Heart right ventricle (tissue), 16 donors: Measurements from ENCODE around the gene PGBD2. TPM values are rescaled to one million over a fixed set of nuclear protein-coding genes. Genes with fewer than 3 reads are reported as not detected.
"Not testable (repeated sequence)": the region's sequence is repeated elsewhere in the genome, so short reads cannot be mapped to it uniquely, and the experiment has no call there.

Experiments used
- ATAC-seq, 8 donors: fragments of 200-7000 bp; cut with Tn5 transposase; one replicate each; pipeline ENCODE4 v1.9.1; 2020; ENCODE audit warnings: mild to moderate bottlenecking in 8 of 8, moderate library complexity in 8 of 8, moderate number of reproducible peaks in 1 of 8
- DNase-seq, 2 donors: peaks; one replicate each; pipeline ENCODE4 v3.0.0-alpha.2; 2020
- H3K27ac ChIP-seq, 10 donors: fragments of 200-600 bp; sonication (generic) in 2 of 10; one replicate each; pipeline versions ENCODE4 v1.5.0 to v1.8.0; 2020 to 2022; ENCODE audit warnings: mild to moderate bottlenecking in 3 of 10
- H3K27me3 ChIP-seq, 7 donors: fragments of 200-600 bp; one replicate each; pipeline ENCODE4 v1.8.0; 2021 to 2022; ENCODE audit warnings: mild to moderate bottlenecking in 2 of 7
- H3K36me3 ChIP-seq, 9 donors: fragments of 200-600 bp; sonication (generic) in 1 of 9; one replicate each; pipeline versions ENCODE4 v1.5.0 to v1.8.0; 2020 to 2022; ENCODE audit warnings: mild to moderate bottlenecking in 2 of 9
- H3K4me1 ChIP-seq, 9 donors: fragments of 200-600 bp; sonication (generic) in 1 of 9; one replicate each; pipeline versions ENCODE4 v1.5.0 to v1.8.0; 2020 to 2022; ENCODE audit warnings: mild to moderate bottlenecking in 4 of 9
- H3K4me3 ChIP-seq, 10 donors: fragments of 200-600 bp; sonication (generic) in 2 of 10; one replicate each; pipeline versions ENCODE4 v1.5.0 to v1.8.0; 2020 to 2022; ENCODE audit warnings: mild to moderate bottlenecking in 7 of 10, moderate library complexity in 2 of 10
- H3K9me3 ChIP-seq, 11 donors: fragments of 200-600 bp in 10 of 11; sonication (generic) in 2 of 11; one replicate each; pipeline versions ENCODE4 v1.5.0 to v1.8.0; 2013 to 2022; ENCODE audit warnings: mild to moderate bottlenecking in 2 of 11, control low read depth in 1 of 11, moderate library complexity in 1 of 11
- WGBS, 2 donors: extraction: QIAGEN DNeasy Blood & Tissue Kit; methylation state at CpG; one replicate each; pipeline ENCODE4 v1.1.7; 2013; ENCODE audit warnings: inconsistent platforms in 1 of 2; 5-methylcytosine and 5-hydroxymethylcytosine counted together
- intact Hi-C, 10 donors: fragments of 100-400 bp; cut with DNase I; formaldehyde crosslinking; loops; one replicate each; pipeline versions ENCODE4 v1.11.1 to v1.14.2; 2022
- polyA plus RNA-seq, 2 donors: library from polyadenylated mRNA; stranded (reverse); fragments of 200-250 nt; gene quantifications; one replicate each; pipeline ENCODE4 v1.2.3, GENCODE V29; 2013
- total RNA-seq, 10 donors: library from RNA; stranded (reverse); fragmentation: NEBNext Ultra II Directional in 3 of 10; extraction: Animal tissue kit (Norgen Biotek cat#: 25700) in 3 of 10; gene quantifications; one replicate each; pipeline versions ENCODE4 v1.2.1 to v1.2.4, GENCODE V29; 2021 to 2023
- TF ChIP-seq, protein P1 (sequence below), 9 donors: fragments of 200-600 bp; sonication (generic) in 2 of 9; IDR thresholded peaks; one replicate each; pipeline versions ENCODE4 v1.5.0 to v1.8.0; 2021 to 2022; ENCODE audit warnings: antibody characterized with exemption in 9 of 9, mild to moderate bottlenecking in 5 of 9, moderate library complexity in 1 of 9
- donor health status: Arrhythmogenic right ventricular cardiomyopathy.
- donor health status: ischemic (EF 13 %, LVEDD 7.1; RV severe dilation, severe dysfunction).
- donor health status: healthy with polysubstance abuse.
- donor health status: DM: no; HTN: yes; CAD: no.
- donor health status: DM: no; HTN: no; CAD: no.
- donor health status: ischemic (EF 25% LVEDD 6.9; RV normal size, moderate dysfunction).
- donor health status: ischemic (EF 25% LVEDD 5.7; RV mildly dilated, moderate dysfunction).
- donor health status: healthy.
- donor health status: DM: yes; HTN: yes; CAD: no.
- donor health status: Ischemic cardiomyopathy.
- donor health status: ischemic (EF 35%, LVEDD 5.7; RV mildly dilated, moderate dysfunction).
- donor health status: nonischemic (EF 11% LVEDD 7.7; RV severe dilation, severe dysfunction).
- donor health status: DM: yes; HTN: yes; CAD: no.
- donor health status: PGD.
- donor health status: ischemic (EF 29% LVEDD 5.4; RV normal size, mild dysfunction).
- donor health status: nonischemic (EF 23%, LVEDD 6.1; RV moderate dilation, normal function).

PGBD2 gene
- total and polyA plus RNA-seq, 12 donors = 1.3 to 3.4 (median 2.2) TPM

DNA sequence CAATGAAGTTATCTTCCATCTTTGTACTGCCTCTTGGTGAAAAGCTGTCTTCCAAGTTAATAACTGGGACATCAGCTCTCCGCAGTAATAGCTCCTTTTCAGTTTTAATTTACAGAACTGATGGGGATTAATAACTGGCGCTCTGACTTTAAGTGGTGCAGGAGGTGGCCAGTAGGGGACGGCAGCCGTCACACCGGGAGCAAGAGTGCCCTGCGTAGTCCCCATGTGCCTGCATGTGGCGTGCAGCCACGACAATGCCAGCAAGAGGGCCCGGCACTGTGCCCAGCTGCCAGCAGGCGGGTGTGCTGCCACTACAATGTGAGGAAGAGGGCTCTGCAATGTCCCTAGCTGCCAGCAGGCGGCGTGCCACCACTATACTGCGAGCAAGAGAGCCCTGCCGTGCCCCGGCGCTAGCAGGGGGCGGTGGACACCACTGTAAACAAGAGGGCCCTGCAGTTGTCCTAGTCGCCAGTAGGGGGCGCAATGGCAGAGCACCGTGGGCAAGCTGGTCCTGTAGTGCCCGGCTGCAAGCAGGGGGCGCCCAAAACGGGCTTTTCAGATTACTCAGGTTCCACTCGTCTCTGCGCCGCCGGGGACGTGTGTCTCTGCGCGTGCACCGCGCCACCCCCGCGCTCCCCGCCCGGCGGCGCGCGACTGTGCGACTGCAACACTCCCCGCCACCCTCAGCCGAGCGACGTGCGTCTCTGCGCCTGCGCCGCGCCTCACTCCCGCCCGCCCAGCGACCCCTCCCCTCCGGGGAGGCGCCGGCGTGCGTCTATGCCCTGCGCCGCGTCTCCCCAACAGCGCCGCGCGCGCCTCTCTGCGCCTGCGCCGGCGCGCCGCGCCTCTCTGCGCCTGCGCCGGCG lies 38.3 kb downstream of the PGBD2 start:
- intact Hi-C loops, H3K27ac ChIP-seq, H3K4me3 ChIP-seq: not testable (repeated sequence)

GRCh38 chr1:248945000-248945423 lies 39.0 kb downstream of the PGBD2 start:
- intact Hi-C loops, DNase-seq: not testable (repeated sequence)
- WGBS, 2 donors = 73% methylated on average over 21 of the region's 33 CpGs; no CpG with 5 or more reads in 1 of the 2 donors

More for the DNA sequence above, 38.3 kb downstream of the PGBD2 start:
- not testable (repeated sequence) for H3K4me1 ChIP-seq, DNase-seq, H3K9me3 ChIP-seq, ATAC-seq, H3K27me3 ChIP-seq, H3K36me3 ChIP-seq
- TF ChIP-seq, protein P1, sequence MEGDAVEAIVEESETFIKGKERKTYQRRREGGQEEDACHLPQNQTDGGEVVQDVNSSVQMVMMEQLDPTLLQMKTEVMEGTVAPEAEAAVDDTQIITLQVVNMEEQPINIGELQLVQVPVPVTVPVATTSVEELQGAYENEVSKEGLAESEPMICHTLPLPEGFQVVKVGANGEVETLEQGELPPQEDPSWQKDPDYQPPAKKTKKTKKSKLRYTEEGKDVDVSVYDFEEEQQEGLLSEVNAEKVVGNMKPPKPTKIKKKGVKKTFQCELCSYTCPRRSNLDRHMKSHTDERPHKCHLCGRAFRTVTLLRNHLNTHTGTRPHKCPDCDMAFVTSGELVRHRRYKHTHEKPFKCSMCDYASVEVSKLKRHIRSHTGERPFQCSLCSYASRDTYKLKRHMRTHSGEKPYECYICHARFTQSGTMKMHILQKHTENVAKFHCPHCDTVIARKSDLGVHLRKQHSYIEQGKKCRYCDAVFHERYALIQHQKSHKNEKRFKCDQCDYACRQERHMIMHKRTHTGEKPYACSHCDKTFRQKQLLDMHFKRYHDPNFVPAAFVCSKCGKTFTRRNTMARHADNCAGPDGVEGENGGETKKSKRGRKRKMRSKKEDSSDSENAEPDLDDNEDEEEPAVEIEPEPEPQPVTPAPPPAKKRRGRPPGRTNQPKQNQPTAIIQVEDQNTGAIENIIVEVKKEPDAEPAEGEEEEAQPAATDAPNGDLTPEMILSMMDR (IDR thresholded peaks at IDR 0.05) = peak in 2 of 9 donors; percentile 8 to 15
- WGBS, 2 donors = 65% methylated on average over 23 to 32 of the region's 77 CpGs

GRCh38 chr1:248945453-248945852 lies 39.4 kb downstream of the PGBD2 start:
- intact Hi-C loops, H3K36me3 ChIP-seq, H3K27ac ChIP-seq, H3K4me3 ChIP-seq, H3K4me1 ChIP-seq, H3K9me3 ChIP-seq, H3K27me3 ChIP-seq: not testable (repeated sequence)
- DNase-seq = peak in 1 of 2 donors; percentile 32
- WGBS, 2 donors = 82 to 84% methylated on average over 7 to 11 of the region's 13 CpGs
- ATAC-seq = peak in 3 of 8 donors; percentile 58 to 98 (median 92)

More at GRCh38 chr1:248945000-248945423, 39.0 kb downstream of the PGBD2 start:
- H3K27ac ChIP-seq, H3K27me3 ChIP-seq, H3K9me3 ChIP-seq, H3K4me3 ChIP-seq, H3K4me1 ChIP-seq, H3K36me3 ChIP-seq: not testable (repeated sequence)
- ATAC-seq = peak in 1 of 8 donors; percentile 66

- H3K36me3 ChIP-seq, H3K27ac ChIP-seq, H3K4me3 ChIP-seq, H3K27me3 ChIP-seq, H3K9me3 ChIP-seq, intact Hi-C loops, H3K4me1 ChIP-seq, DNase-seq: not testable (repeated sequence)
- ATAC-seq = peak in 5 of 8 donors; percentile 38 to 95 (median 57)
Observed at GRCh38 chr1:248945856-248946416, 39.9 kb downstream of the PGBD2 start.

Other genes starting within 250 kb of the PGBD2 start
- gene OR14I1, start 203.5 kb upstream of the PGBD2 start, total RNA-seq = not detected
- gene OR14I1, start 203.5 kb upstream of the PGBD2 start, polyA plus RNA-seq = not detected
- gene LYPD8, start 150.5 kb upstream of the PGBD2 start, total RNA-seq = not detected
- not detected for gene LYPD8, start 150.5 kb upstream of the PGBD2 start, polyA plus RNA-seq
- gene SH3BP5L, start 80.3 kb upstream of the PGBD2 start, total RNA-seq = 10 to 100 TPM; 14.9 to 26.2 (median 18.0) TPM
- gene SH3BP5L, start 80.3 kb upstream of the PGBD2 start, polyA plus RNA-seq = 10 to 100 TPM; 19.2 to 30.5 TPM
- gene ZNF672, start 68.0 kb upstream of the PGBD2 start, total RNA-seq = 10 to 100 TPM; 31.9 to 44.4 (median 37.3) TPM
- 10 to 100 TPM; 16.1 to 36.1 TPM for gene ZNF672, start 68.0 kb upstream of the PGBD2 start, polyA plus RNA-seq
- gene ZNF692, start 47.1 kb upstream of the PGBD2 start, total RNA-seq = 10 to 100 TPM in 9 of 10 donors, 1 to 10 TPM in 1; 7.1 to 26.5 (median 11.8) TPM
- gene ZNF692, start 47.1 kb upstream of the PGBD2 start, polyA plus RNA-seq = 100 to 1,000 TPM in 1 of 2 donors, 10 to 100 TPM in 1; 23.0 to 102 TPM